Measurements from ENCODE around the gene MSX2. TPM values are rescaled to one million over a fixed set of nuclear protein-coding genes. Genes with fewer than 3 reads are reported as not detected.

The MSX2 gene
- polyA plus RNA-seq, 1 donor, result 0.66 TPM

GRCh38 chr5:174718880-174719610 lies 5.3 kb upstream of the MSX2 start:
- no peak for DNase-seq (ENCODE audit: low read depth)

- no peak for DNase-seq (ENCODE audit: low read depth)
Measured at GRCh38 chr5:174719793-174720611, 4.4 kb upstream of the MSX2 start.

- DNase-seq (ENCODE audit: low read depth), result no peak
Measured at GRCh38 chr5:174720612-174721529, 3.5 kb upstream of the MSX2 start.

GRCh38 chr5:174721530-174722432 lies 2.6 kb upstream of the MSX2 start:
- DNase-seq (ENCODE audit: low read depth), result no peak

- no peak for DNase-seq (ENCODE audit: low read depth)
Measured at GRCh38 chr5:174722500-174722899, 1.9 kb upstream of the MSX2 start.

GRCh38 chr5:174723315-174723978 lies 935 bp upstream of the MSX2 start:
- no peak for DNase-seq (ENCODE audit: low read depth)

- DNase-seq (ENCODE audit: low read depth), result no peak
Measured at GRCh38 chr5:174723979-174724483, 351 bp upstream of the MSX2 start.

- DNase-seq (ENCODE audit: low read depth), result no peak
Measured at GRCh38 chr5:174725261-174725990, 1.0 kb downstream of the MSX2 start.

GRCh38 chr5:174725991-174726601 lies 1.7 kb downstream of the MSX2 start:
- DNase-seq (ENCODE audit: low read depth), result no peak

- no peak for DNase-seq (ENCODE audit: low read depth)
Measured at GRCh38 chr5:174726916-174727793, 2.8 kb downstream of the MSX2 start.

GRCh38 chr5:174727794-174728680 lies 3.7 kb downstream of the MSX2 start:
- DNase-seq (ENCODE audit: low read depth), result no peak

- no peak for DNase-seq (ENCODE audit: low read depth)
Measured at GRCh38 chr5:174729075-174729680, 4.8 kb downstream of the MSX2 start.

GRCh38 chr5:174731214-174732035 lies 7.0 kb downstream of the MSX2 start:
- no peak for DNase-seq (ENCODE audit: low read depth)

- no peak for DNase-seq (ENCODE audit: low read depth)
Measured at GRCh38 chr5:174732036-174733020, 7.9 kb downstream of the MSX2 start.
